Measurements from ENCODE around the gene OR52H1.
"Not testable (repeated sequence)": the region's sequence is repeated elsewhere in the genome, so short reads cannot be mapped to it uniquely, and the experiment has no call there.

Gene OR52H1

GRCh38 chr11:5548440-5548839, at the start of gene OR52H1:
Gene OR52H1 (minus strand): TSS chr11:5548540. CDS start chr11:5545505, 3,035 bp downstream.
- DNase-seq, result no peak

GRCh38 chr11:5597953-5598352, 49.6 kb upstream of the OR52H1 start:
- no peak for DNase-seq

- DNase-seq, result no peak
Measured at GRCh38 chr11:5596607-5597201, 48.4 kb upstream of the OR52H1 start, which contains the start of gene TRIM6. Gene TRIM6 (plus strand): TSS chr11:5596637. CDS start chr11:5596898, 261 bp downstream.

GRCh38 chr11:5593146-5593545, 44.8 kb upstream of the OR52H1 start:
- no peak for DNase-seq

- DNase-seq, result no peak
Measured at GRCh38 chr11:5592615-5593014, 44.3 kb upstream of the OR52H1 start.

- no peak for DNase-seq
Measured at GRCh38 chr11:5591613-5592012, 43.3 kb upstream of the OR52H1 start.

- DNase-seq, result not testable (repeated sequence)
Measured at GRCh38 chr11:5589906-5590305, 41.6 kb upstream of the OR52H1 start.

GRCh38 chr11:5584458-5584857, 36.1 kb upstream of the OR52H1 start:
- not testable (repeated sequence) for DNase-seq

- DNase-seq, result no peak
Measured at GRCh38 chr11:5581014-5581413, 32.7 kb upstream of the OR52H1 start.

- DNase-seq, result no peak
Measured at GRCh38 chr11:5580577-5580976, 32.2 kb upstream of the OR52H1 start, which contains the start of gene OR52B6. Gene OR52B6 (plus strand): TSS chr11:5580877. CDS start chr11:5580877, 0 bp downstream.

- no peak for DNase-seq
Measured at GRCh38 chr11:5577101-5577500, 28.8 kb upstream of the OR52H1 start.

- DNase-seq, result no peak
Measured at GRCh38 chr11:5575152-5575551, 26.8 kb upstream of the OR52H1 start.

GRCh38 chr11:5574654-5575053, 26.3 kb upstream of the OR52H1 start:
- no peak for DNase-seq

- no peak for DNase-seq
Measured at GRCh38 chr11:5564259-5565019, 16.1 kb upstream of the OR52H1 start.

GRCh38 chr11:5557751-5558150, 9.4 kb upstream of the OR52H1 start:
- DNase-seq, result no peak

- DNase-seq, result no peak
Measured at GRCh38 chr11:5556596-5557188, 8.4 kb upstream of the OR52H1 start.

- DNase-seq, result no peak
Measured at GRCh38 chr11:5553343-5553742, 5.0 kb upstream of the OR52H1 start.

- no peak for DNase-seq
Measured at GRCh38 chr11:5550440-5551095, 2.2 kb upstream of the OR52H1 start.

- no peak for DNase-seq
Measured at GRCh38 chr11:5547982-5548381, 358 bp downstream of the OR52H1 start.

GRCh38 chr11:5546457-5546856, 1.9 kb downstream of the OR52H1 start:
- no peak for DNase-seq

GRCh38 chr11:5541427-5541826, 6.9 kb downstream of the OR52H1 start:
- no peak for DNase-seq

GRCh38 chr11:5536482-5536881, 11.9 kb downstream of the OR52H1 start:
- no peak for DNase-seq

- DNase-seq, result no peak
Measured at GRCh38 chr11:5534046-5534445, 14.3 kb downstream of the OR52H1 start.
